Measurements from ENCODE around the gene TBRG1.

TBRG1 gene

GRCh38 chr11:124612567-124613246 lies 10.0 kb upstream of the TBRG1 start:
- DNase-seq (ENCODE audit: low read depth in 2 of 2), result no peak

GRCh38 chr11:124618863-124619262 lies 3.8 kb upstream of the TBRG1 start:
- DNase-seq (ENCODE audit: low read depth in 2 of 2), result no peak

- DNase-seq (ENCODE audit: low read depth in 2 of 2), result no peak
These were observed 1.3 kb downstream of the TBRG1 start for GRCh38 chr11:124623861-124624525.

DNA sequence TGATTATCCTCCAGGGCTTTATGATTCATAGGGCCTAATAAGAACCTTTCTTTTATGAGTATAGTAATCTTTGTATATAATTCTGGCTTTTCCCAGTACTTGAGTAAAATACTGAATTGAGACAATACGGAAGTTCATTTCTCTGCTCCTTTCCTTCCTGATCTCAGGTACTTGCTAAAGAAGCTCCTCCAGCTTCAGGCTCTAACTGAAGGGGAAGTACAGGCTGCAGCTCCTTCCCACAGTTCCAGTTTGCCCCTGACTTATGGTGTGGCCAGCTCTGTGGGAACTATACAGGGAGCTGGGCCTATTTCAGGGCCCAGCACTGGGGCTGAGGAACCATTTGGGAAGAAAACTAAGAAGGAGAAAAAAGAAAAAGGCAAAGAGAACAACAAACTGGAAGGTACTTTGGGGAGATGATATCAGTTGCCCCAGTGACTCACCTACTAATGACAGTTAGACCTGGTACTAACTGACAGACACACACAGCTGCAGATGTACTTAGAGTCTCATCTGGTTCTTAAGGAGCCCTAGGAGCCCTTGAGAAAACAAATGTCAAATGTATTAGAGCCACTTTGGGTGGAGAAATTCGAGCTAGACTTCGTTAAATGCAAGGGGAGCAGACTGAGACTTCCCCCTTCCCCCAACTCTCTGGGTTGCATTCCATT lies 3.0 kb downstream of the TBRG1 start:
- no peak for DNase-seq (ENCODE audit: low read depth in 2 of 2)

DNA sequence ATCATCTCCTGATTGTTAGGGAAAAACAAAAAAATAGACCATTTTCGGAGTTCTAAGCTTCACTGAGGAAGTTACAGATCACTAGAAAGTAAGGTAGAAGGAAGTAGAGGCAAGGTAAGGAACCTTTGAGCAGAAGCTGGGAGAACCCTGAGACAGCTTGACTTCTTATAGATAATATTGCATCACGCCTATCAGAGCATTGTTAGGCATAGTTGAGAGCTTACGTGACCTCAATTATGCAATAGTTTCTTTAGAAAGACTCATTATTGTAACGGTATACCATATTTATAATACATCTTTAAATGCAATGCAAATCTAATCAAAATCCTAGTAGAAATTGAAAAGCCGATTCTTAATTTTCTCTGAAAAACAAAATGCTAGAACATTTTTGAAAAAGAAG lies 4.9 kb downstream of the TBRG1 start:
- no peak for DNase-seq (ENCODE audit: low read depth in 2 of 2)

- DNase-seq (ENCODE audit: low read depth in 2 of 2), result no peak
These were observed 7.3 kb downstream of the TBRG1 start for GRCh38 chr11:124629961-124630360.

GRCh38 chr11:124633355-124633754 lies 10.7 kb downstream of the TBRG1 start:
- DNase-seq (ENCODE audit: low read depth in 2 of 2), result no peak

DNA sequence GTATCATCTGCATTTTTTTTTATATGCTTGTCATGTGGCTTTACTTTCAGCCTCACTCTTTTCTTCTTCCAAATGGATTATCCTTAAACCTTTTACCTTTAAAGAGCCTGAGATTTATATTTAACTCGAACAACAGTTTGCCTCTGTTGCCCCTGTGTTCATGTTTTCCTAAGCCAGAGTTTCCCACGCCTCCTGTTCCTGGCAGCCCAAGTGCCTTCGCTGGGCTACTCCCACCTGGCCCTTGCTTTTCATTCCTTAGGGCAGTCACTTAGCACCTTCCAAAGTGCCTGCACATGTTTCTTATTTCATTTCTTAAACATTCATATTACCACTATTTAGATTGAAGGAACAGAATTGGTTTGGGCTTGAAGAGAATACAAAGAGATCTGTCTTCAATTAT lies 13.3 kb downstream of the TBRG1 start:
- DNase-seq (ENCODE audit: low read depth in 2 of 2), result no peak

GRCh38 chr11:124638500-124638899 lies 15.8 kb downstream of the TBRG1 start:
- DNase-seq (ENCODE audit: low read depth in 2 of 2), result no peak

DNA sequence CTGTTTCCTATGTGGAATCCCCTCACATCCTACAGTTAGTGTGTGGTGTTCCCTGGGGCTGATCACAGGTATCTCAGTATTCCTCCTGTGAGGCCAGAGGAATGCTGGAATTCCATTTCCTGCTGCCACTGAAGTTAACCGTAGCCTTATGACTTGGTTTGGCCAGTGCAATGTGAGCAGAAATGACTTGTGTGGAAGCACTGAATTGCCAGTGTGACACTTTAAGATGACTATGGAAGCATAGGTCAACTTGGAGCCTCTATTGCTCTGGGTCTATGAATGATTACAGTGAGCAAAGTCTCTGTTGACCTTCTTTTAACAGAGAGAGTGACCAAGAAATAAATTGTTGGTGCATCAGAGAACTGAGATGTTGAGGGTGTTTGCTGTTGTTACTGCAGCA lies 16.5 kb downstream of the TBRG1 start:
- no peak for DNase-seq (ENCODE audit: low read depth in 2 of 2)

DNA sequence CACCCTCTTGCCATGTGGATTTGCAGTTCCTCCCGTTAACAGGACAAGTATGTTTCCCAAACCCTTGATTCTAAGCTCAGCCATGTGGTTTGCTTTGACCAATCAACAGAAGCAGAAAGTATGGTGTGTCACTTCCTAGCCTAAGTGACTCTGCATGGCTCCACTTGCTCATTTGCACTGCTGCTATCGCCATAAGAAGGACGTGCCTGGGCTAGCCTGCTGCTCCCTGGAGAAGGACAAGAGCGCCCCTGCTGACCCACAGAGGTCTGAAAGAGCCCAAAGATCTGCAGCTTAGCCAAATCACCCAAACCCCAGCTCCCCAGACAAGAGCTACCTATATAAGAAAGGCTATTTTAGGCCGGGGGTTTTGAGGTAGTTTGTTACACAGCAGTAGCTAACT lies 18.0 kb downstream of the TBRG1 start:
- DNase-seq (ENCODE audit: low read depth in 2 of 2), result no peak

DNA sequence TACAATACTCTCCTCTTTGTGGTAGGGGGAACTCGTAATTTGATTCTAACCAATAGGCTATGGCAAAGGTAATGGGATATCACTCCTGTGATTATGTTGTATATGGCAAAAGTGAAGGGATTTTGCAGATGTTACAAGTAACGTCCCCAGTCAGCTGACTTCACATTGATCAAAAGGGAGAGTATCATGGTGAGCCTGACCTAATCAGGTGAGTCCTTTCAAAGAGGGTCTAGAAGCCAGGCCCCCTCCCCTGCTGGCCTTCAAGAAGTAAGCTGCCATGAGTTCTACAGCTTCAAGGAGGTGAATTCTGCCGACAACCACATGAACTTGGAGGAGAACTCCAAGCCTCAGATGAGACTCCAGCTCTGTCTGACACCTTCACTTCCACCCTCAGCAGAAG lies 20.0 kb downstream of the TBRG1 start:
- DNase-seq (ENCODE audit: low read depth in 2 of 2), result no peak

GRCh38 chr11:124643042-124643604 lies 20.5 kb downstream of the TBRG1 start:
- DNase-seq (ENCODE audit: low read depth in 2 of 2), result no peak

DNA sequence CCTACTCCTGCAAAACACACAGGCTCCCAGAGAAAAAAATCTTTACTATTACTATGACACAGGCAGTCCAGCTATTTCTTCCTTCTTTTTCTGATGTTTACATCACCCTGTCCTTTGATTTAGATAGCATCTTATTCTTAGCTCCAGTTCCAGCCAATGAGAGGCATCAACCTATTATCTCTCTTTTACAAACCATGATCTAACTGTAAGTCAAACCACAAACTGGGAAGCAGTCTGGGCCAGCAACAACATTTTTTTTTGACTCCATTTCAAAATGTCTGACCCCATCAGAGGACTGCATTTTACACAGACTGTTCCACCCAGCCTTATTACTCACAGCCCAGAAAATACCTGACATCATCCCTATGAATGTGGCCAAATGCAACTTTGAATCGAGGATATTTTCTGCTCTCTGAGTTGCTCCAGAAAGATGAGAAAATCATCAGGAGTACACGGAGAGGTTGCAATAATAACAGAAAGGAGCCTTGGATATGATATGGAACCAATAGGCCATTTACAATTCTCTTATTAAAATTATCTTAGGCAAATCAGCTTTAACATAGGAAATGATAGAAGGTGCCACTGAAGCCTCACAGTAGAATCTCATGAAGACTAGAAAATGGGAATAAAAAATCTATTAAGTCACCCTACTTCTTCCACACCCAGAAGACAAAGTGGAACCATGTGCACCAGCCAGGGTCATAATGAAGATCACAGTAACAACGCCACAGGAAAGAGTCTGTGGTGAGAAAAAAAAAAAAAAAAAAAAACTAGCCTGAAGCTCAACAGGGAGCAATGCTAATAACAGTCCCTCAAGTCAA lies 21.2 kb downstream of the TBRG1 start:
- DNase-seq (ENCODE audit: low read depth in 2 of 2), result no peak

DNA sequence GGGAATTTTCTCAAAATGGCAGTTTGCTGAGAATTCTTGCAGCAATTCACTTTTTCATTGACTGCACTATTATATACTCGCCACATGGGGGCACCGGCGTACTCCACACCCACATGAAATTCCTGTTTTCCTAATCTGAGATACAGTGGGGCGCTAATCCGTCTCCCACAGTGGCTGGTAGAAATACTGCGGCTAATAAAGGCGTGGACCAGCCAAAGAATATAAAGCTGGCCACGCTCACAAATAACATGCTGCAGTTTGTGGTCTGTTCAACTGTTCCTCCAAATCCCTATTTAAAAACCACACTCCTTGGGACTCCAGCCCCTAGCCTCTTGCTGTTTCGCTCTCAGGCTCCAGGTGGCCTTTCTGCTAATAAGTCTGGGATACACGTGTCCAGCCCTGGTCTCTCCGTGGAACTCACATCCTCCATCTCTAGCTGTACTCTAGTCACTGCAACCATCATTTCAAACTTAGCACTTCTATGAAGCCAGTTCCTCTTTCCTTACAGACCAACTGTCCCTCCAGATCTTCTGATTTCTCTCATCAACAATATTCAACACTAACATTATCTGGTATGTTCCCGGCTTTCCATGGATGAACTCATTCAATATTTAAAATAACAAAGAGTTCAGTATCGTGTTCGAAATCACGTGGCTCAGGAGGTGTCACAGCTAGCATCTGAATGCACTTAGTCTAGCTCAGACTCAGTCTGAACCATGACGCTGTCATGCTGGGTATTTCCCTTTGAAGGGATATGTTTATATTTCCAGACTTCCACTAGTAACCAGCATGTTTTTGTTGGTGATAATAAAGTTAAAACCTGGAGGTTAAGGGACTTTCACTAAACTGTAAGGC lies 22.0 kb downstream of the TBRG1 start:
- DNase-seq (ENCODE audit: low read depth in 2 of 2), result no peak

- no peak for DNase-seq (ENCODE audit: low read depth in 2 of 2)
These were observed 23.5 kb downstream of the TBRG1 start for GRCh38 chr11:124646148-124646547.

GRCh38 chr11:124648610-124649009 lies 25.9 kb downstream of the TBRG1 start:
- no peak for DNase-seq (ENCODE audit: low read depth in 2 of 2)

GRCh38 chr11:124656774-124657630 lies 34.3 kb downstream of the TBRG1 start:
- no peak for DNase-seq (ENCODE audit: low read depth in 2 of 2)

GRCh38 chr11:124657904-124658303 lies 35.2 kb downstream of the TBRG1 start:
- DNase-seq (ENCODE audit: low read depth in 2 of 2), result no peak

- DNase-seq (ENCODE audit: low read depth in 2 of 2), result no peak
These were observed 35.8 kb downstream of the TBRG1 start for GRCh38 chr11:124658501-124658900.
